ENCODE measurements around the gene S100A10.

Gene S100A10

DNA sequence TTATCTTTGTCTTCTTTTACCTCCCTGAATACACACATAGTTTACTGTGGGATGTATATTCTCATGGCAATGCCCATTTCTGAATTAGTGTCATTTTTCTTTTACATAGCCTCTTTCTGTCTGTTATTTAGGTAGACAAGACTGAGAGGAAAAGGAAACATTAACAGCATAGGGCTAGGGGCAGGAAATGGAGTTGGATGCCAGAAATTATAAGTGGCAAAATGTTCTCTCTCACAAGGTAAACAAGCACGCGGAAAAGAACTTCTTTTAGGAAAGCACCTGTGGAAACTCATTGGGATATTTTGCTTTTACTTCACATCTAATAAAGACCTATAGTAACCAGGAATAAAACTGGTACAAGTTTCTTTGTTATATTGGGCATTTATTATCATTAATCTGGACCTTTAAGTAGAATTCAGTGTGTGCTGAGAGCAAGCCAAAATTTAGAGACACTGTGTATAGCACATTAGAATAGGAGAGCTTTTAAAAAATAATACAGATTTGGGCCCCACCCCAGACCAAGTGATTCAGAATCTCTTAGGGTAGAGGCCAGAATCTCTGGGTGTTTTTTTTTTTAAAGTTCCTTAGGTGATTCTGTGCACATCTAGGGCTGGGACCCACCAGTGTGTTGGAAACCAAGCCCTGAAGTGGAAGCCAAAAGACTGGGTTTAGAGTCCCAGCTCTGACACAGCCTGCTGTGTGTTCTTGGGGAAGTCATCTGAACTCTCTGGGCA is 32.7 kb downstream of the S100A10 start:
- DNase-seq, result no peak

GRCh38 chr1:151958959-151959358 is 34.7 kb downstream of the S100A10 start:
- no peak for DNase-seq

DNA sequence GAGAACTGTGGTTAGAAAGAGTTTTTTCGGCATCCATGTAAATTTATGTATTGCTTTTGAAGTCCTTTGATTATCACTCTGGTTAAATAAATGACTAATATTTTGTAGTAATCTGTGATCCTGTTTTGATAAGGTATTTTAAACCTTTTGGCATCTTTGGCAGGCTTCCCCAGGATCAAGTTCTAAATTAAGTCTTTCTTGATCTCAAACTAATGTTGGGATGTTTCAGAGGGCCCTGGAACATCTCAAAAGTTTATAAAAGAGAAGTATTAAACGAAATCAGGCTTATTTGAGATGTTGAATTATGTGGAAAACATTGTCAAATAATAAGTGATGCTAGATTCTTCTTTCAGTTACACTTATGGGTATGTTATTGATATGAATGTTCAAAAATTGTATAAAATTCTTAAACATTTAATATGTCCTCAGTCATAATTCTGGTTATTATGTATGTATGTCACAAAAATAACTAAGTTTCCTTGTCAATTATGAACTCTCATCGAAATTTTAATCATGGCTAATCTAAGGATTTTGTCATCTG is 36.6 kb downstream of the S100A10 start:
- no peak for DNase-seq

DNA sequence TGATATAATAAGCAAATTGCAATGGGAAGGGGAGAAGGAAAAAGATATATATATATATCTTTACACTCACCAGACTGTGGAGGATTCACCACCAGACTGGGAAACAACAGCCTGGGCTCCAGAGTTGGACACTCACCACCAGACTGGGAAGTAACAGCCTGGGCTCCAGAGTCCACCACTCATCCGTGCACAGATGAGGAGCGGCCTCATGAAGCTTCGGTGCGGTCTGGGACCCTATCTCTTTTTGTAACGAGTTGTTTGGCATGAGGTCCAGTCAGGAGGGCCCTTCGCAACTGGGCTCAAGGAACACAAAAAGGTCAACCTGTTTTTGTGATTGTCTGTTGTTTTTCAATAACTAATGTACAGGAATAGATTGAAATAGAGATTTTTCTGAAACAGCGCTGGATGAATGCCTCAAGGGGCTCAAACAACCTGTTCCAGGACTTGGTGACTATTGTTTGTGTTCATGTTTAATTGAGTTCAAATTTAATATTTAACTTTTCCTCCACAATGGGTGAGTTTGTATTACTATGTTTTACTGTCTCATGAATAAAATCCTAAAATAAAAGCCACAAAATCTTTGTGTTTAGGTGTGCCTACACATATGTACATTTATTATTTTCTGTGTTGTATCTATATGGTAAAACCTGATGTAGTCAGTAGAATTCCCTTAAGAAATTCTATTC is 40.1 kb downstream of the S100A10 start:
- DNase-seq, result no peak

DNA sequence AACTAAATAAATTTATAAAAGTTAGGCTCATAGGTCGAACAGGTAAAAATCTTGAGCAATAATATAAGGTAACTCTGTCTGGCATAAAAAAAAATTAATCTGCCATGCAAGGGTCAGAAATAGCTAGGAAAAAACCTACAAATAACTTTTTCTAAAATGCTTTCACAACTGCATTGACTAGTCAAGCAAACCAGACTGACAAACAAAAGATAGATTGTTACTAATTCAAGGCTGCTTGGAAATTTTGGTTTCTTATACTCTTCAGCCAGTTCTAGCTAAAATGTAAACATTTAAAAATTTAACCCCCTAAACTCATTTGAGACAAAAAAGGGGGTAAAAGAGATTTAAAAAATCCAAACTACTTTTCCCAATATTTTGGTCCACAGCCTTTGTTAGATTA is 40.8 kb downstream of the S100A10 start:
- no peak for DNase-seq

DNA sequence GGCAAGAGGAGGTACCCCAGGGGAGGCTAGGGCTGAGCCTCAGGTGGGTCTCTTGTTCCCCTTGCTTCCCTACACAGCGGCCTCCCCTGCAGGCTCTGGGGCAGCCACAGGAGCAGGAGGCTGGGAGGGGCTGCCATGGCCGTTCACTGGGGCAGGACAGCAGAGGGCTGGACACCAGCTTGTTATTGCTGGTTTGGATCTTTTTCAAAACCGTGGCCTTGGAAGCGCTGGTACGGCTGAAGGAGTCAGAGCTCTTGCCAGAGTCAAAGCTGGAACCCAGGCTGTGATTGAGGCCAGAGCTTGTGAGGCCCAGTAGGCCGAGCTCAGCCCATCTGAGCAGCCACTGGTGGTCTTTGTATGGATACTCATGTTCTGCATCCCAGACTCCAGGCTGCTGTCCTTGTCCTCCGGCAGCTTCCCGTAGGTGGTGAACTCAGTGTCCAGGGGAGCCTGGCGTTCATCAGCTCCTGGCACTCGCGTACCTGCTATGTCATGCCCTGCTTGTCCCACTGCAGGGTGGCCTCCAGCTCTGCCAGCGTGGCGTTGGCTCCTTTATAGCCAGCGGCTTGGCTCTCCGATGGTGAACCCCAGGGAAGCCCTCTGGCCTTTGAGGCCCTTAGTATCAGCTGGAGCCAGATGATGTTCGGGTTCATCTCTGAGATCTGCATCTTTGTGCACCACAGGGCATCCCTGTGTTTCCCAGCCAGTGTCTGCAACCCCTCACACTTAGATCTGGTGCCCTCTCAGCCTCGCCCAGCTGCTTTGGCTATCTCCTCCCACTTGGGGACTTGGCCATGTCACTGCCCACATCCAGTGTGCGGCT is 44.1 kb downstream of the S100A10 start:
- DNase-seq, result no peak

GRCh38 chr1:151948506-151948905 is 45.2 kb downstream of the S100A10 start:
- no peak for DNase-seq

- DNase-seq, result no peak
Observed at GRCh38 chr1:151947140-151947539, 46.5 kb downstream of the S100A10 start.

- peak; percentile 73 for DNase-seq
Observed at GRCh38 chr1:151945725-151946722, 47.6 kb downstream of the S100A10 start.

DNA sequence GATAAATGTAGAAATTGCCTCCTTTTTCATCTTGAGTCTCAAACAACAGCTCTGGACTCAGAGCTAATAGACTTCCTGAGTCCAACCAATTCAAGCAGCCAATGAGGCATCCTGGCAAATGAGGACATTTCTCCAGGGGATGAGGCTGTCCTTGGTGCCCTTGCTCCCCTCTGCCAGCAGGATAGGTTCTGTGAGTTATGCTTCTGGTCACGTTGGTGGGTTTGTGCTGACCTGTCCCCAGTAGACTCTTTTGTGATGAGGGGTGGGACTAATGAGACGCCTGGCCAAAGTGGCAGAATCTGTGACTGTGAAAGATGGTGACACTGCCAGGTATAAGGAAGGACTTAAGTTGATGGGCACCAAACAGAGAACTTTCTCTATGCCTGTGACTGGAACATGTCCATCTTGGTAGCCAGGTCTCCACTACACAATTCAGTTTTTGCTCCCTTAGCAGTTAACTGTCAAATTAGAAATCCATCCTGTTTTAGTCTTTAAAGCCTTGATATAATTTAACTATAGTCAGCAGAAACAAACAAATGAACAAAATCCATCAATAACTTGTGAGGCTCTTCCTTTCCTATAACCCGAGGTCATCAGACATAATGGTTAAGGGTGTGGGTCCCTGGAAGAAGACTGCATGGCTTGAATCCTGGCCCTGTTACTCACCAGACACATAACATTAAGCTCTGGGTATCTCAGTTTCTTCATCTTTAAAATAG is 48.6 kb downstream of the S100A10 start:
- no peak for DNase-seq

DNA sequence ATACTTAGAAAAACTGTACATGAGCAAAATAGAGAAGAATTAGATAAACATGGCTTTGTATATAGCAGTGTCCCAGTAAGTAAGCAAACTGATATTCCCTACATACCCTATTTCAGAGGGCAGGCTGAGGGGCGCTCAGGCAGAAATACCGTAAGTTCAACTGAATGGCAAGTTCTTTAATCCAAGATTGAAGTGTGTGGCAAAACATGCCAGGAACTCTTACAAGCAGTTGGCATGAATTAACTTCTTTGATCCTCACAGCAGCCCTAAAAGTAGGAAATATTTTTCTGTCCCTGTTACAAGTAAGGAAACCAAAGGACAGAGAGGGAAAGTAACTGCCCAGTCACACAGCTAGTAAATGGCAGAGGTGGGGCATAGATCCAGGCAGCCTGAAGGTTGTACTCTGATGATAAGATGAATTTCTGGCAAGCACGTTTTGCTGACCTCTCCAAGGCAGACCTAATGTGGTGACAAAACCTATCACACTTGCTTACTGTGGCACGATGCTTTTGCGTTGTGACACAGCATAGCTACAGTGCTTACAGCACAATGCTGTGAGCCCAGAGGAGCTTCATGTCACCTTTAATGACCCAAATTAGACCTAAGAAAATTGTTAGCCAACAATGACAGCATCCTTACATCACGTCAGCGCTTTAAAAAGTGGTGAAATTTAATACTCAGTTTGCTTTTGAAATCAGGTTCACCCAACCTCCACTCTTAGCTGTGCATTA is 49.4 kb downstream of the S100A10 start:
- no peak for DNase-seq

- DNase-seq, result no peak
Observed at GRCh38 chr1:151943591-151943990, 50.1 kb downstream of the S100A10 start.

DNA sequence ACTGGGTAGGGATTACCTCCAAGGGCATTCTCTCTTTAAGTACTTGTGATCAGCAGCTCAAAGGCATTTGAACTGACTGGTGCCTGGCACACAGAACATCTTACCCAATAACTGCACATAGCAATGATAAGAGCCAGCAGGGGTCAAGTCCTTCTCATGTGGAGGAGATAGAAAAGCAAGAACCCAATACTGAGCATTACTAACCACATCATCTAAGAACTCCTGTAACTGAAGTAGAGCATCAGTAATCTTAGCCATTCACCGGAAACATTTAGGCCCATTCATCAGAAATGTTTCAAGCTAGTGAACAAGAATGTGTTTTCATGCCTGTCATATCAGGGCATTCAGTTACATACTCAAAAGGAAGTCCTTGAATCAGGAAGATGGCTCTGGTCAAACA is 50.8 kb downstream of the S100A10 start:
- DNase-seq, result no peak

DNA sequence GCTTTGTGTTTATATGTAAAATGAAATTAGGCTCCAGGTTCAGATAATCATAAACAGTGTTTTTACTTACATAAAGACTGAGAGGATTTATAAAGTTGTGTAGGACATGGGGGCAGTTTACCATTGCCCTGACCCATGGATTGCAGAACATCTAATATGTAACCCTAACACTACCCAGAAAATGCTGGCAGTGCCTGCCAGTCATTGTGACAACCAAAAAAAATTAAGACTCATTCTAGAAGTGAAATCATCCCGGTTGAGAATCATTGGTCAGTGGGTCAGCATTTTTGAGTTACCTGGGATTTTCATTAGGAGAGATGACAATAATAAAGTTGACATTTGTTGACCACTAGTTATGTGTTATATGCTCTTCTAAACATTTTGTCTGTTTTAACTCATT is 53.1 kb downstream of the S100A10 start:
- no peak for DNase-seq

- no peak for DNase-seq
Observed at GRCh38 chr1:151939779-151940178, 53.9 kb downstream of the S100A10 start.

DNA sequence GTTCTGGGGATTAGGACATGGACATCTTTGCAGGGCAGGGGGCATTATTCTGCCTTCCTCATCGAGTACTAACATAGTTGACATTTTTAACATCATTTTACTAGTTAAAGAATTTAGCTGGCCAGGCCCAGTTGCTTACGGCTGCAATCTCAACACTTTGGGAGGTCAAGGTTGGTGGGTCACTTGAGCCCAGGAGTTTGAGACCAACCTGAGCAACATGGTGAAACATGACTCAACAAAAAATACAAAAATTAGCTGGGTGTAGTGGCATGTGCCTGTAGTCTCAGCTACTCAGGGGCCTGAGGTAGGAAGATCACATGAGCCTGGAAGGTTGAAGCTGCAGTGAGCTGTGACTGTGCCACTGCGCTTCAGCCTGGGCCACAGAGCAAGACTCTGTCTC is 54.5 kb downstream of the S100A10 start:
- no peak for DNase-seq

DNA sequence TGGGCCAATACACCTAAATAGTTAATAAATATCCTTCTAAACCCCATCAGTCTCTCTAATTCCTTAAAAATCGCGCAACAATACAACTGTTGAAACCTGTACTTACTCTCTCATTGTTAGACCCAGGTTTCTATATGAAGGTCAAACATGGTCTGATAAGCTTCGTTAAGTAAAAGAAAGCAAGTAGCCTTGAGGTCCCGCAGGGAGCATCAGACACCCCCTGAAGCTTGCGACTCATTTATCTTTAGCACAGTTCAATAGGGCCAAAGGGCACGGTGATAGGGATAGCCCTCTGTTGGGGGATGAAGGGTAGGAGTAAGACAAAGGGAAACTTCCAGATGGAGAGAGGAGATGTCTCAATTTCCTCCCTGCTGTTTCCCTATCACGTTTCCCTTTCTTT is 57.0 kb downstream of the S100A10 start:
- DNase-seq, result no peak

GRCh38 chr1:151935894-151936602 is 57.6 kb downstream of the S100A10 start:
- no peak for DNase-seq

GRCh38 chr1:151935154-151935553 is 58.5 kb downstream of the S100A10 start:
- DNase-seq, result no peak

- peak; percentile 16 for DNase-seq
Observed at GRCh38 chr1:151934048-151934493, 59.6 kb downstream of the S100A10 start.

Data from COR-L47 (cell line).